GM12878 (cell line): Measurements from ENCODE around the gene ADCY2. TPM values are rescaled to one million over a fixed set of nuclear protein-coding genes. Genes with fewer than 3 reads are reported as not detected.

Experiments used
- ATAC-seq: fragments of 200-7000 bp; cut with Tn5 transposase; 3 replicates; pipeline ENCODE4 v1.9.1; 2020; ENCODE audit warnings: mild to moderate bottlenecking, moderate library complexity
- BruUV-seq: library from RNA; stranded (reverse); fragments of 400-500 nt; replicated peaks from 2 replicates; lab custom pipeline; 2021; lab: Mats Ljungman, UMichigan
- CTCF ChIA-PET: fragments of 300-600 bp; sonication (Branson Sonifier 250); formaldehyde crosslinking; extraction: SDS; loops from one replicate; lab custom pipeline; 2021; ENCODE audit warnings: inconsistent platforms; lab: Yijun Ruan, JAX
- POLR2A ChIA-PET: fragments of 350-600 bp; formaldehyde crosslinking; extraction: SDS; loops from one replicate; lab custom pipeline; 2021; ENCODE audit warnings: inconsistent platforms; lab: Charles Lee
- RAD21 ChIA-PET: fragments of 300-600 bp; sonication (Branson Sonifier 250); formaldehyde crosslinking; loops from one replicate; lab custom pipeline; 2023; ENCODE audit warnings: antibody characterized with exemption; ENCODE audit not compliant: unreplicated experiment; lab: Charles Lee
- SMC1A ChIA-PET: fragments of 300-600 bp; sonication (Branson Sonifier 250); formaldehyde crosslinking; loops from one replicate; lab custom pipeline; 2023; ENCODE audit not compliant: unreplicated experiment, uncharacterized antibody; lab: Charles Lee
- DNase-seq: peaks from one replicate; pipeline ENCODE4 v3.0.0-alpha.2; 2011; ENCODE audit warnings: low read depth, low spot score
- FAIRE-seq: peaks from 3 replicates; lab custom pipeline; 2011; peaks lifted over from hg19 to GRCh38; lab: Jason Lieb, UNC
- H2AFZ ChIP-seq: 2 replicates; pipeline ENCODE4 v1.6.0; 2011; ENCODE audit warnings: low read depth, low read length, control low read depth; ENCODE audit not compliant: control insufficient read depth
- H3K27ac ChIP-seq: 2 replicates; pipeline ENCODE4 v1.5.1; 2011; ENCODE audit warnings: control low read depth; ENCODE audit not compliant: control insufficient read depth, insufficient read depth
- H3K27me3 ChIP-seq, 2 experiments: replicated peaks in 1 of 2; 2 replicates each; pipeline versions ENCODE4 v1.6.0 to v1.6.1; 2011; ENCODE audit warnings: low read length in 1 of 2; ENCODE audit not compliant: control insufficient read depth in 2 of 2, insufficient read depth in 2 of 2
- H3K36me3 ChIP-seq, 2 experiments: 2 replicates each; pipeline ENCODE4 v1.5.1; 2011; ENCODE audit warnings: low read length in 1 of 2; ENCODE audit not compliant: control insufficient read depth in 2 of 2, insufficient read depth in 2 of 2
- H3K4me1 ChIP-seq: 2 replicates; pipeline ENCODE4 v1.6.1; 2011; ENCODE audit warnings: mild to moderate bottlenecking, low read length, moderate library complexity, mixed read lengths; ENCODE audit not compliant: control insufficient read depth, insufficient read depth
- H3K4me2 ChIP-seq: 2 replicates; pipeline ENCODE4 v1.6.0; 2011; ENCODE audit warnings: control low read depth; ENCODE audit not compliant: control insufficient read depth, insufficient read depth
- H3K4me3 ChIP-seq: fragments of 200-600 bp; sonication (generic); 2 replicates; pipeline ENCODE4 v1.5.1; 2016
- H3K79me2 ChIP-seq: 2 replicates; pipeline ENCODE4 v1.6.0; 2011; ENCODE audit warnings: low read length; ENCODE audit not compliant: control insufficient read depth, insufficient read depth
- H3K9ac ChIP-seq: 2 replicates; pipeline ENCODE4 v1.8.0; 2011; ENCODE audit warnings: low read length, control low read depth, mixed read lengths; ENCODE audit not compliant: control insufficient read depth, insufficient read depth
- H3K9me3 ChIP-seq: replicated peaks from 3 replicates; pipeline ENCODE4 v1.5.1; 2011; ENCODE audit warnings: mild to moderate bottlenecking, low read length; ENCODE audit not compliant: control insufficient read depth, insufficient read depth
- H4K20me1 ChIP-seq: 2 replicates; pipeline ENCODE4 v1.6.0; 2011; ENCODE audit not compliant: control insufficient read depth, insufficient read depth
- FOS ChIP-seq: IDR thresholded peaks from 3 replicates; pipeline ENCODE4 v1.6.1; 2011; ENCODE audit warnings: borderline replicate concordance; ENCODE audit not compliant: insufficient read length; ENCODE audit errors: extremely low read depth
- HCFC1 ChIP-seq: fragments of 150-350 bp; IDR thresholded peaks from 2 replicates; pipeline ENCODE4 v1.6.1; 2014; ENCODE audit warnings: low read length
- KDM1A ChIP-seq: fragments of 200-600 bp; sonication (generic); IDR thresholded peaks from 2 replicates; pipeline ENCODE4 v1.6.1; 2016; ENCODE audit warnings: borderline replicate concordance
- MTA2 ChIP-seq: fragments of 450-650 bp; IDR thresholded peaks from 2 replicates; pipeline ENCODE4 v1.6.1; 2016; ENCODE audit warnings: low read depth, mild to moderate bottlenecking, moderate library complexity
- NFYA ChIP-seq: IDR thresholded peaks from 2 replicates; pipeline ENCODE4 v1.6.1; 2011; ENCODE audit warnings: low read depth, mild to moderate bottlenecking, low read length, improper control_type of control experiment, borderline replicate concordance
- TBL1XR1 ChIP-seq: IDR thresholded peaks from 2 replicates; pipeline ENCODE4 v1.6.1; 2012; ENCODE audit warnings: low read depth, low read length, improper control_type of control experiment
- YY1 ChIP-seq: IDR thresholded peaks from 2 replicates; pipeline ENCODE4 v1.6.1; 2011; ENCODE audit warnings: low read depth, mild to moderate bottlenecking, low read length
- WGBS: methylation state at CpG from one replicate; pipeline ENCODE4 v1.1.6; 2016; ENCODE audit warnings: low lambda C conversion rate; ENCODE audit not compliant: insufficient replicate concordance, insufficient coverage; ENCODE audit errors: missing lambda C conversion rate; 5-methylcytosine and 5-hydroxymethylcytosine counted together
- in situ Hi-C: fragments of 300-500 bp; cut with MboI; formaldehyde crosslinking; loops from 9 replicates; pipeline ENCODE4 v1.14.3; 2018; ENCODE audit warnings: mixed read lengths
- intact Hi-C: fragments of 100-400 bp; cut with micrococcal nuclease; formaldehyde crosslinking; loops from one replicate; pipeline ENCODE4 v1.14.2; 2022; ENCODE audit not compliant: unreplicated experiment
- polyA plus RNA-seq, 11 experiments: library from polyadenylated mRNA; depleted of rRNA in 4 of 11; unstranded in 6 of 11; stranded (reverse) in 5 of 11; fragments of >200 nt; fragmentation: Nextera tagmentation in 4 of 11; fragmentation: Illumina TruSeq in 1 of 11; extraction: Ambion mirVana in 4 of 11; extraction: Trizol in 1 of 11; gene quantifications; 1 replicate in 1 of 11; 2 replicates in 10 of 11; pipeline versions ENCODE4 v1.2.1 to v1.2.3, GENCODE V29; 2011 to 2016; ENCODE audit warnings: inconsistent platforms in 2 of 11, missing spikeins in 2 of 11, low read depth in 1 of 11
- total RNA-seq, 4 experiments: library from RNA; depleted of rRNA in 3 of 4; stranded (reverse); fragments of >200 nt in 3 of 4; fragmentation: Illumina TruSeq in 1 of 4; extraction: Trizol in 1 of 4; gene quantifications; 2 replicates each; pipeline versions ENCODE4 v1.2.1 to v1.2.3, GENCODE V29; 2013 to 2021
- TF ChIP-seq, protein P1 (sequence below): IDR thresholded peaks from 2 replicates; pipeline ENCODE4 v1.6.1; 2012; ENCODE audit warnings: improper control_type of control experiment, low read depth, low read length; ENCODE audit not compliant: insufficient replicate concordance
- TF ChIP-seq, protein P2 (sequence below): IDR thresholded peaks from 2 replicates; pipeline ENCODE4 v1.6.1; 2012; ENCODE audit warnings: mild to moderate bottlenecking, low read depth, low read length
- TF ChIP-seq, protein P3 (sequence below): fragments of 450-650 bp; IDR thresholded peaks from 2 replicates; pipeline ENCODE4 v1.6.1; 2017; ENCODE audit warnings: low read depth, mild to moderate bottlenecking, moderate library complexity

The ADCY2 gene
- total and polyA plus RNA-seq, 10 of the 15 experiments (the other 5 are each of a cell fraction or from before 2014, with no cell fraction given), result 0.07 to 0.26 TPM; not detected in 8

DNA sequence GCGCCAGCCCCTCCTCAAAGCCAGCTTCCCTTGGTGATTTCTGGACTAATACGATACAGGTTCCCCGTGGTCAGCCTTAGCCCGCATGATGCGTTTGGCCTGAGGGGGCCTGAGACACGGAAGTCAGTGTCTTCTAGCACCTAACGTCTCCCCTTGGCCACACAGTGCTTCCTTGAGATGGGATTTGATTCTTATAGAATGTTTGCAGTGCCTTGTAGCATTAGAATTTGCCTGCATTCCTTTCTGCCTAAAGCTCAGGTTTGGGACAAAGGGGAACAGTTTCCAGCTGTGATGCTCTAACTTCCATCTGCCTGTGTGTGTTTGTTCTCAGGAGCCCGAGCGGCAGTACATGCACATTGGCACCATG is 420.6 kb downstream of the ADCY2 start (continued):
- TF ChIP-seq, protein P1, sequence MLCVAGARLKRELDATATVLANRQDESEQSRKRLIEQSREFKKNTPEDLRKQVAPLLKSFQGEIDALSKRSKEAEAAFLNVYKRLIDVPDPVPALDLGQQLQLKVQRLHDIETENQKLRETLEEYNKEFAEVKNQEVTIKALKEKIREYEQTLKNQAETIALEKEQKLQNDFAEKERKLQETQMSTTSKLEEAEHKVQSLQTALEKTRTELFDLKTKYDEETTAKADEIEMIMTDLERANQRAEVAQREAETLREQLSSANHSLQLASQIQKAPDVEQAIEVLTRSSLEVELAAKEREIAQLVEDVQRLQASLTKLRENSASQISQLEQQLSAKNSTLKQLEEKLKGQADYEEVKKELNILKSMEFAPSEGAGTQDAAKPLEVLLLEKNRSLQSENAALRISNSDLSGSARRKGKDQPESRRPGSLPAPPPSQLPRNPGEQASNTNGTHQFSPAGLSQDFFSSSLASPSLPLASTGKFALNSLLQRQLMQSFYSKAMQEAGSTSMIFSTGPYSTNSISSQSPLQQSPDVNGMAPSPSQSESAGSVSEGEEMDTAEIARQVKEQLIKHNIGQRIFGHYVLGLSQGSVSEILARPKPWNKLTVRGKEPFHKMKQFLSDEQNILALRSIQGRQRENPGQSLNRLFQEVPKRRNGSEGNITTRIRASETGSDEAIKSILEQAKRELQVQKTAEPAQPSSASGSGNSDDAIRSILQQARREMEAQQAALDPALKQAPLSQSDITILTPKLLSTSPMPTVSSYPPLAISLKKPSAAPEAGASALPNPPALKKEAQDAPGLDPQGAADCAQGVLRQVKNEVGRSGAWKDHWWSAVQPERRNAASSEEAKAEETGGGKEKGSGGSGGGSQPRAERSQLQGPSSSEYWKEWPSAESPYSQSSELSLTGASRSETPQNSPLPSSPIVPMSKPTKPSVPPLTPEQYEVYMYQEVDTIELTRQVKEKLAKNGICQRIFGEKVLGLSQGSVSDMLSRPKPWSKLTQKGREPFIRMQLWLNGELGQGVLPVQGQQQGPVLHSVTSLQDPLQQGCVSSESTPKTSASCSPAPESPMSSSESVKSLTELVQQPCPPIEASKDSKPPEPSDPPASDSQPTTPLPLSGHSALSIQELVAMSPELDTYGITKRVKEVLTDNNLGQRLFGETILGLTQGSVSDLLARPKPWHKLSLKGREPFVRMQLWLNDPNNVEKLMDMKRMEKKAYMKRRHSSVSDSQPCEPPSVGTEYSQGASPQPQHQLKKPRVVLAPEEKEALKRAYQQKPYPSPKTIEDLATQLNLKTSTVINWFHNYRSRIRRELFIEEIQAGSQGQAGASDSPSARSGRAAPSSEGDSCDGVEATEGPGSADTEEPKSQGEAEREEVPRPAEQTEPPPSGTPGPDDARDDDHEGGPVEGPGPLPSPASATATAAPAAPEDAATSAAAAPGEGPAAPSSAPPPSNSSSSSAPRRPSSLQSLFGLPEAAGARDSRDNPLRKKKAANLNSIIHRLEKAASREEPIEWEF, result no peak

DNA sequence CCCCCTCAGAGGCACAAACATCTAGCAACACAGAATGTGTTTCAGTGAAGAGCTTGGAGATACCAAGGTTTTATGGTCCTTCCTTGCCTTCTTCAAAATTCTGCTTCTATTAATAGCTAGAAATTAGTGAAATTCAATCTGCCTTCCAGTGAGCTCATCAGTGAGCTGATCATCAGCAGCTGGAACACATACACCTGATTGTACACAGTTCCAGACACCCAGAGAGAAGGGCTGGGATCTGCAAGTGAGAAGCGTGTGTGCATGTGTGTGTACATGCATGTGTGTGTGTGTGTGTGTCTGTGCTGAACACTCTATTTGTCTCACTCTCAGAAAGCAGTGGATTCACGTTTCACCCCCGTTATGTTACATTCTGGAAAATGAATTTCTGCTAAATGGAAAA is 426.5 kb downstream of the ADCY2 start:
- intact Hi-C loops, result no loop called here
- Histone ChIP-seq H4K20me1 (no peaks in the 10 kb centered on the region), H2AFZ (no peak overlapping the region), H3K9me3 (no peaks in the 10 kb centered on the region), H3K36me3 (no peaks in the 10 kb centered on the region), H3K9ac (no peak overlapping the region), H3K27me3 (peaks cover 0 to 1% of the 10 kb centered on the region in 2 experiments; a peak in 2 of 4 replicates), H3K4me1 (no peaks in the 10 kb centered on the region), H3K4me3 (no peak overlapping the region), H3K4me2 (no peak overlapping the region), H3K79me2 (no peaks in the 10 kb centered on the region), H3K27ac (no peak overlapping the region)
- WGBS, result 12% methylated on average over 3 of the region's 3 CpGs
- no peak for FAIRE-seq
- RAD21 ChIA-PET, result no interaction called here
- BruUV-seq, result no TSS peak
- CTCF ChIA-PET, result interaction anchor here (0.6 to 1.6 kb wide), 3 partner anchors 24 to 67 kb away, joined by 3 to 4 read pairs (median 4); no protein-coding TSS in a partner anchor
- POLR2A ChIA-PET, result no interaction called here
- SMC1A ChIA-PET, result interaction anchor here (1.2 to 1.5 kb wide), 2 partner anchors 10 to 30 kb away, joined by 4 read pairs; no protein-coding TSS in a partner anchor
- in situ Hi-C loops, result no loop called here
- no peak for ATAC-seq
- DNase-seq, result no peak
- TF ChIP-seq NFYA, result no peak
- no peak for TF ChIP-seq MTA2
- no peak for TF ChIP-seq KDM1A
- no peak for TF ChIP-seq FOS
- no peak for TF ChIP-seq YY1
- TF ChIP-seq TBL1XR1, result no peak
- TF ChIP-seq HCFC1, result no peak
- TF ChIP-seq, protein P2, sequence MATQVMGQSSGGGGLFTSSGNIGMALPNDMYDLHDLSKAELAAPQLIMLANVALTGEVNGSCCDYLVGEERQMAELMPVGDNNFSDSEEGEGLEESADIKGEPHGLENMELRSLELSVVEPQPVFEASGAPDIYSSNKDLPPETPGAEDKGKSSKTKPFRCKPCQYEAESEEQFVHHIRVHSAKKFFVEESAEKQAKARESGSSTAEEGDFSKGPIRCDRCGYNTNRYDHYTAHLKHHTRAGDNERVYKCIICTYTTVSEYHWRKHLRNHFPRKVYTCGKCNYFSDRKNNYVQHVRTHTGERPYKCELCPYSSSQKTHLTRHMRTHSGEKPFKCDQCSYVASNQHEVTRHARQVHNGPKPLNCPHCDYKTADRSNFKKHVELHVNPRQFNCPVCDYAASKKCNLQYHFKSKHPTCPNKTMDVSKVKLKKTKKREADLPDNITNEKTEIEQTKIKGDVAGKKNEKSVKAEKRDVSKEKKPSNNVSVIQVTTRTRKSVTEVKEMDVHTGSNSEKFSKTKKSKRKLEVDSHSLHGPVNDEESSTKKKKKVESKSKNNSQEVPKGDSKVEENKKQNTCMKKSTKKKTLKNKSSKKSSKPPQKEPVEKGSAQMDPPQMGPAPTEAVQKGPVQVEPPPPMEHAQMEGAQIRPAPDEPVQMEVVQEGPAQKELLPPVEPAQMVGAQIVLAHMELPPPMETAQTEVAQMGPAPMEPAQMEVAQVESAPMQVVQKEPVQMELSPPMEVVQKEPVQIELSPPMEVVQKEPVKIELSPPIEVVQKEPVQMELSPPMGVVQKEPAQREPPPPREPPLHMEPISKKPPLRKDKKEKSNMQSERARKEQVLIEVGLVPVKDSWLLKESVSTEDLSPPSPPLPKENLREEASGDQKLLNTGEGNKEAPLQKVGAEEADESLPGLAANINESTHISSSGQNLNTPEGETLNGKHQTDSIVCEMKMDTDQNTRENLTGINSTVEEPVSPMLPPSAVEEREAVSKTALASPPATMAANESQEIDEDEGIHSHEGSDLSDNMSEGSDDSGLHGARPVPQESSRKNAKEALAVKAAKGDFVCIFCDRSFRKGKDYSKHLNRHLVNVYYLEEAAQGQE, result no peak
- TF ChIP-seq, protein P3, sequence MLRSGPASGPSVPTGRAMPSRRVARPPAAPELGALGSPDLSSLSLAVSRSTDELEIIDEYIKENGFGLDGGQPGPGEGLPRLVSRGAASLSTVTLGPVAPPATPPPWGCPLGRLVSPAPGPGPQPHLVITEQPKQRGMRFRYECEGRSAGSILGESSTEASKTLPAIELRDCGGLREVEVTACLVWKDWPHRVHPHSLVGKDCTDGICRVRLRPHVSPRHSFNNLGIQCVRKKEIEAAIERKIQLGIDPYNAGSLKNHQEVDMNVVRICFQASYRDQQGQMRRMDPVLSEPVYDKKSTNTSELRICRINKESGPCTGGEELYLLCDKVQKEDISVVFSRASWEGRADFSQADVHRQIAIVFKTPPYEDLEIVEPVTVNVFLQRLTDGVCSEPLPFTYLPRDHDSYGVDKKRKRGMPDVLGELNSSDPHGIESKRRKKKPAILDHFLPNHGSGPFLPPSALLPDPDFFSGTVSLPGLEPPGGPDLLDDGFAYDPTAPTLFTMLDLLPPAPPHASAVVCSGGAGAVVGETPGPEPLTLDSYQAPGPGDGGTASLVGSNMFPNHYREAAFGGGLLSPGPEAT, result no peak
